GM13976 (cell line): ENCODE data around the gene ARMC9.

ENCODE experiments used
- DNase-seq: peaks from one replicate; pipeline ENCODE4 v3.0.0; 2012; ENCODE audit warnings: low spot score
- in situ Hi-C: fragments of 300-500 bp; cut with MboI; formaldehyde crosslinking; loops from one replicate; pipeline ENCODE4 v1.12.0; 2022; ENCODE audit warnings: low sequenced_read_pairs, mixed read lengths, inconsistent platforms; ENCODE audit not compliant: unreplicated experiment
- TF ChIP-seq, protein P1 (sequence below): IDR thresholded peaks from 2 replicates; pipeline ENCODE4 v1.5.1; 2012; ENCODE audit warnings: borderline replicate concordance, mild to moderate bottlenecking; ENCODE audit not compliant: insufficient read depth; ENCODE audit errors: extremely low read depth, missing control alignments, control extremely low read depth

ARMC9 gene

DNA sequence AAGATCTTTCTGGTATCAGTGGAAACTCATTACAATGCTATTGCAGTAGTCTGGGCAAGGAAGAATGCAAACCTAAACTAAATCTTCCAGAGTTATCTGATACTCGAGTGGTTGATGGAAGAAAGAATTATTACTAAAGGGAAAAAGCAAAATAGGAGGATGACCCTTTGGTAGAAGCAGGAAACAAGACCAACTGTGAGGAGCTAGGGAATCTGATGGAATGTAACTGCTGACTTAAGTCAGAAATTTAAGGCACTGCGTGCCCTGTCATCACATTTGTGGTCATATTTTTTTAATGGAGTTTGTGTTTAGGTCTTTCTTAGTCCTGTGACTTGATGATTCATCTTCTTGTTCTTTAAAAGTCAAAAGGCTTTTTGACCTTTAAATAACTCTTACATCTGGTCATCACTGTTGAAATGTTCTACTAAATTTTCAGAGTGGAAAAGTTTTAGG lies 36.5 kb upstream of the ARMC9 start:
- TF ChIP-seq, protein P1, sequence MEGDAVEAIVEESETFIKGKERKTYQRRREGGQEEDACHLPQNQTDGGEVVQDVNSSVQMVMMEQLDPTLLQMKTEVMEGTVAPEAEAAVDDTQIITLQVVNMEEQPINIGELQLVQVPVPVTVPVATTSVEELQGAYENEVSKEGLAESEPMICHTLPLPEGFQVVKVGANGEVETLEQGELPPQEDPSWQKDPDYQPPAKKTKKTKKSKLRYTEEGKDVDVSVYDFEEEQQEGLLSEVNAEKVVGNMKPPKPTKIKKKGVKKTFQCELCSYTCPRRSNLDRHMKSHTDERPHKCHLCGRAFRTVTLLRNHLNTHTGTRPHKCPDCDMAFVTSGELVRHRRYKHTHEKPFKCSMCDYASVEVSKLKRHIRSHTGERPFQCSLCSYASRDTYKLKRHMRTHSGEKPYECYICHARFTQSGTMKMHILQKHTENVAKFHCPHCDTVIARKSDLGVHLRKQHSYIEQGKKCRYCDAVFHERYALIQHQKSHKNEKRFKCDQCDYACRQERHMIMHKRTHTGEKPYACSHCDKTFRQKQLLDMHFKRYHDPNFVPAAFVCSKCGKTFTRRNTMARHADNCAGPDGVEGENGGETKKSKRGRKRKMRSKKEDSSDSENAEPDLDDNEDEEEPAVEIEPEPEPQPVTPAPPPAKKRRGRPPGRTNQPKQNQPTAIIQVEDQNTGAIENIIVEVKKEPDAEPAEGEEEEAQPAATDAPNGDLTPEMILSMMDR = no peak
- in situ Hi-C loops = no loop called here
- DNase-seq = no peak

DNA sequence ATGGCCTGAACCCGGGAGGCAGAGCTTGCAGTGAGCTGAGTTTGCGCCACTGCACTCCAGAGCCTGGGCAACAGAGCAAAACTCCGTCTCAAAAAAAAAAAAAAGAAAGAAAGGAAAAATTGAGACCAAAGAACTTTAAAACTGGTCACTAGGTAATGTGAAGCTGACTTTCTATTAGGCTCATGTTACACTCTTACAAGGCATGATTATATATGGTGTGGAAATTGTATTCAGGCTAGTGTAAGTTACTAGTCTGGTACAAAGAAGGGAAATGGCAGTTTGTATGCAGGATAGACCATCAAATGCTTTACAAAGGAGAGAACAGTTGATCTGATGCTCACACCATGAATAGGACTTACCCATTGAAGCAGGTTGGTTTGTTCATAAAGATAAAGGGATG lies 35.4 kb upstream of the ARMC9 start:
- no peak for DNase-seq
- in situ Hi-C loops = no loop called here
- TF ChIP-seq, protein P1 = no peak

DNA sequence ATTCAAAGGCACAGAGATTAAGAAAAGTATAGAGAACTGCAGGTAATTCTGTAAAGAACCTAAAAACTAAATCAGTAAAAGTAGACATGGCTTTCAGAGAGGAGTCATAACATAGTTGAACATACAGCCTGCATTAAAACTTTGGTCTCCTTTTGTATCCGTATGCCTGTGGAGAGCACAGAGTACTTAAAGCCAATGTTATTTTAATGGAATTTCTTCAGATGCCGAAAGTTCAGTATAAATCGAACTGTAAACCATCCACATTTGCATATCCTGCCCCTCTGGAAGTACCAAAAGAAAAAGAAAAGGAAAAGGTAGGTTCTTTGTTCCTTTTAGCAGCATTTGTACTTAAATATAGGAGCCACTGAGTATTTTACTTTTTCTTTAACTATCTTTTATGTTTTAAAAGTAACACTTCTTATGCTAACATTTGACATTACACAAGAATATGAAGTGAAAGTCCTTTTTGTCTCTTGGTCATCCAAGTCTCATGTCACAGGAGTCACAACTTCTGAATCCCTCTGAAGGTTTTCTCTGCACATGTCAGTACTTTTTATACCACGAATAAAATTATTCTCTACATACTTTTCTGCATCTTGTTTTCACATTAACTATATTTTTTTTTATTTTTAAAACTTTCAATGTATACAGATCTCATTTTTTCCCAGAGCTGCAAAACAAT lies 34.9 kb upstream of the ARMC9 start:
- TF ChIP-seq, protein P1 = no peak
- in situ Hi-C loops = no loop called here
- DNase-seq = no peak

DNA sequence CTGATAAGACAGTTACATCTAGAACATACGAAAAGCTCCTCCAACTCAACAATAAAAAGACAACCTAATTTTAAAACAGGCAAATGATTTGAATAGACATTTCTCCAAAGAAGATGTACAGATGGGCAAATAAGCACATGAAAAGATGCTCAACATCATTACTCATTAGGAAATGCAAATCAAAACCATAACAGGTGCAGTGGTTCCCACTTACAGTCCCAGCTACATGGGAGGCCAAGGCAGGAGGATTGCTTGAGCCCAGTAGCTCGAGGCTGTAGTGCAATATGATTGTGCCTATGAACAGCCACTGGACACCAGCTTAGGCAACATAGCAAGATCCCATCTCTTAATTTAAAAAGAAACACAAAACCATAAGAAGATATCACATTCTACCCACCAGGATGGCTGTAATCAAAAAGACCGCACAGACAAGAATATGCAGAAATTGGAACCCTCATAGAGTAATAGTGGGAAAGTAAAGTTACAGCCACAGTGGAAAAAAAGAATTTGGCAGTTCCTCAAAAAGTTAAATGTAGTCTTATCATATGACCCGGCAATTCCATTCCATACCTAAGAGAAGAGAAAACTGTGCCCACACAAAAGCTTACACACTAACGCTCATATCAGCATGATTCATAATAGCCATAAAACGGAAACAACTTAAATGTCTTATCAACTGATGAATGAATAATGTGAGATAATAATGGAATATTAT lies 30.5 kb upstream of the ARMC9 start:
- in situ Hi-C loops = no loop called here
- TF ChIP-seq, protein P1 = no peak
- no peak for DNase-seq

DNA sequence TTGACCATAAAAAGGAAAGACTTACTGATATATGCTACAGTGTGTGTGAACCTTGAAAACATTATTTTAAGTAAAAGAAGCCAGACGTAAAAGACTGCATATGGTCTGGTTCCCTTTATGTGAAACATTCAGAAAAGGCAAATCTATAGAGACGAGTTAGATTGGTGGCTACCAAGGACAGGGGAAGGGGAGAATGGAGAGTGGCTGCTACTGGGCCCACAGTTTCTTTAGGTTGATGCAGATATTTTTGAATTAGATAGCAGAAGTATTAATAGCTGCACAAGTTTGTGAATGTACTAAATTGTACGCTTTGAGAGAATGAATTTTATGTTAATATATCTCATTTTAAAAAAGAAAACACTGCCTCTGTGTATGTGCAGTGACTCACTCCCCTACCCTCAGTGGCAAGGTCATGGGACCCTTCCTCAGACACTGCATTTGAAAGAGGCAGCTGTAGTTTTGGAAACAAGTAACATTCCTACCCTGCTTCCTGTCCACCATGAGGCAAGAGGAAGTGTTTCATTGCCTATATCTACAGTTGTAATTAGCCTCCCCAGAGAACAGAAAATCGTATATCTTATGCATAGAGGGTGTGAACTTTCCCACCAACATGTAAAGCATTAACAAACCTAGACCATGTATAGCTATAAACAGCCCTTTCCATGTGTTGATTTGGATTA lies 29.8 kb upstream of the ARMC9 start:
- DNase-seq = no peak
- TF ChIP-seq, protein P1 = no peak
- in situ Hi-C loops = no loop called here

DNA sequence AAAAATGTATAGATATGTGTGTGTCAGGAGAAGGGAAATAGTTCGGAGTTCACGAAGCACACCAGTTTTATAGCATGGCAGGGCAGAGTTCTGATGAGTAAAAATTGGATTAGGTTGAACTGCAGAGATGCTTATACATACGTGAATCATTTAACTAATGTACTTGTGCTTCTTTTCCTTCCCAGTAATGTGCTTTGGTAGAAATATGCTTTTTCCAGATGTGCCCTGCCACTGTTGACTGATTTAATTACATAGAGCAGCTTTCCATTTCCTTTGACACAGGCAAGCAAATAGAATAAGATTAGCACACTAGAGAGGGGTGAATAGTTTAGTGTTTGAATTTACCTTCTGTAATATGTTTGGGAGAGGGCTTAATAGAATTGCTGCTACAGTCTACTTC lies 28.9 kb upstream of the ARMC9 start:
- DNase-seq = no peak
- in situ Hi-C loops = no loop called here
- TF ChIP-seq, protein P1 = no peak
